Activated CD4-positive, CD25-positive, alpha-beta regulatory T cell treated with anti-CD3 and anti-CD28 coated beads, Interleukin-2, amount 50 U/mL, for 72 hours (primary cell): ENCODE results near the gene EFNA2.
"Not testable (repeated sequence)": the region's sequence is repeated elsewhere in the genome, so short reads cannot be mapped to it uniquely, and the experiment has no call there.

Source experiments
- DNase-seq: peaks from one replicate; pipeline ENCODE4 v3.0.0; 2021

Gene EFNA2

GRCh38 chr19:1322198-1322981 lies 36.7 kb downstream of the EFNA2 start:
- DNase-seq, result no peak

DNA sequence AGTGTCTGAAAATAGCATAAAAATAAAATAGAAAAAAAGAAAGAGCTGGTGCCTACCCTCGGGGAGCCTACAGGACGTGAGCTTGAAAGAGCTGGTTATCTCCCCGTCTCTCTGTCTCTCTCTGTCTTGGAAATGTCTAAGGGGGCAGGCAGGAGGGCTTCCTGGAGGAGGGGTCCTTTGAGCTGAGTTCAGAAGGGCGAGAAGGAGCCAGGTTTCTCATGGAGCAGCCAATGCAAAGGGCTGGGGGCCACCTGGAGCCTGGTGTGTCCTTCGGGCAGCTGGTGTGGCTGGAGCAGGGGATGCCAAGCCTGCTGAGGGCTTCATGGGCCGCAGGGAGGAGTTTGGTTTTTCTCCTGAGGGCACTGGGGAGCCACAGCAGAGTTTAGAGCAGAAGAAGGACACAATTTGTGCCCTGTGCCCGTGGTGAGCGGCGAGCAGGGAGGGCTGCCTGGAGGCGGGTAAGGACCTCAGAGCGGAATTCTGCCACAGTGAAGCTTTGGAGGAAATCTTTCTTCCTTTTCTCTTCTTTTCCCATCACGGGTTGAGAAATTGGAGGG lies 38.7 kb downstream of the EFNA2 start:
- no peak for DNase-seq

GRCh38 chr19:1324806-1325567 lies 39.3 kb downstream of the EFNA2 start:
- no peak for DNase-seq

DNA sequence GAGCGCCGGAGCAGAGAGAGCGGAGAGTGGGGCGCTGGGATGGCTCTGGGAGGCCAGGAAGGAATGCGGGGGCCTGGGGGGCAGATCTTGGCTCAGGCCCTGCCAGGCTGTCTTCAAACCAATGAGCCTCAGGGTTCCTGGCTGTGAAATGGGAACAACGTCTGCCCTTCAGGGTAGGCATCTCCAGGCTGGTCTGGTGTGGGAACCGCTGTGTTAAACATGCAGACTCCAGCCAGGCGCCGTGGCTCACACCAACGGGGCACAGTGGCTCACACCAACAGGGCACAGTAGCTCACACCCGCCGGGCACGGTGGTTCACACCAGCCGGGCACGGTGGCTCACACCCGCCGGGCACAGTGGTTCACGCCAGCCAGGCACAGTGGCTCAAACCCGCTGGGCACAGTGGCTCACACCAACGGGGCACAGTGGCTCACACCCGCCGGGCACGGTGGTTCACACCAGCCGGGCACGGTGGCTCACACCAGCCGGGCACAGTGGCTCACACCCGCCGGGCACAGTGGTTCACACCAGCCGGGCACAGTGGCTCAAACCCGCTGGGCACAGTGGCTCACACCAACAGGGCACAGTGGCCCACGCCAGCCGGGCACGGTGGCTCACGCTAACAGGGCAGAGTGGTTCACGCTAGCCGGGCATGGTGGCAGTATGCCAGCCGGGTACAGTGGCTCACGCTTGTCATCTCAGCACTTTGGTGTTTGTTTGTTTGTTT lies 40.1 kb downstream of the EFNA2 start:
- DNase-seq, result no peak

DNA sequence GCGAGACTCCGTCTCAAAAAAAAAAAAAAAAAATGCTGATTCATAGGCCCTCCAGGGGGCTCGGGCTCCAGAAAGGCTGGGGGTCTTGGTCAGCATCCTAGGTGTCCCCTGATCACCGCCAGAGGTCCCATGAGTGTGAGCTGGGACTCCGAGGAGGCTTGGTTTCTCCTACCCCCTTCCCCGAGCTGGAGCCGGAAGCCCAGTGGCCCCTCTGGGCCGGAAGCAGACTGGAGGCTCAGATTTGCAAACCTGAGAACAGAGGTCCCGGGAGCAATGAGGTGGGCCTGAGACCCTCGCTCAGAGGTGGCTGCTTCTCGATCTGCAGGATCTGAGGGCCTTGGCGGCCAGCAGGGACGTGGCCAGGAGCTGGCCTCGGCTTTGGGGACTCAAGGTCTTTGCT lies 41.5 kb downstream of the EFNA2 start:
- no peak for DNase-seq

- DNase-seq, result not testable (repeated sequence)
Observed at GRCh38 chr19:1332208-1332607, 46.5 kb downstream of the EFNA2 start.

DNA sequence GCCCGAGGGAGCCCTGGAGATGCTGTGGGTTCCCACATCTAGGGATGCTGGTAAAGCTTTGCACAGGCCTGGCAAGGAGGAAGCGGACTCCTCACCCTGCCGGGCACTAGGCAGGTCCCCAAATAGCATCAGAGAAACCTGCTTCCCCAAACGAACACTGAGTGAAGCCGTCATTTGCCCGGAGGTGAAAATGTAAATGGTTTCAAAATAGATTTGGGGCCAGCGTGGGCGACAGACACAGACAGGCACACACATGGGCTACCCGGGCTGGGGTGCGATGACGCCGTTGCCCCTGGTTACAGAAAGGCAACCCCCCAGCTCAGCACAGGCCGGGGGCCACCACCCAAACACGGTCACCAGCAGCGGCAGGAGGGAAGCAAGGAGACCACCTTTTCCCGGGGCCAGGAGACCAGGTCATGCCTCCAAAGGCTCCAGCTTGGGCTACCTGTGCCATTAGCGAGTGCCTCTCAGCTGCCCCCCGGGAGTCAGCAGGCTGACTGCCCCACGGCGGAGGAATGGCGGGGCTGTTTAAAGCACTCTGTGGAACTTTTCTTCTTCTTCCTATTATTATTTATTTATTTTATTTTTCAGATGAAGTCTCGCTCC lies 50.5 kb downstream of the EFNA2 start:
- DNase-seq, result no peak

DNA sequence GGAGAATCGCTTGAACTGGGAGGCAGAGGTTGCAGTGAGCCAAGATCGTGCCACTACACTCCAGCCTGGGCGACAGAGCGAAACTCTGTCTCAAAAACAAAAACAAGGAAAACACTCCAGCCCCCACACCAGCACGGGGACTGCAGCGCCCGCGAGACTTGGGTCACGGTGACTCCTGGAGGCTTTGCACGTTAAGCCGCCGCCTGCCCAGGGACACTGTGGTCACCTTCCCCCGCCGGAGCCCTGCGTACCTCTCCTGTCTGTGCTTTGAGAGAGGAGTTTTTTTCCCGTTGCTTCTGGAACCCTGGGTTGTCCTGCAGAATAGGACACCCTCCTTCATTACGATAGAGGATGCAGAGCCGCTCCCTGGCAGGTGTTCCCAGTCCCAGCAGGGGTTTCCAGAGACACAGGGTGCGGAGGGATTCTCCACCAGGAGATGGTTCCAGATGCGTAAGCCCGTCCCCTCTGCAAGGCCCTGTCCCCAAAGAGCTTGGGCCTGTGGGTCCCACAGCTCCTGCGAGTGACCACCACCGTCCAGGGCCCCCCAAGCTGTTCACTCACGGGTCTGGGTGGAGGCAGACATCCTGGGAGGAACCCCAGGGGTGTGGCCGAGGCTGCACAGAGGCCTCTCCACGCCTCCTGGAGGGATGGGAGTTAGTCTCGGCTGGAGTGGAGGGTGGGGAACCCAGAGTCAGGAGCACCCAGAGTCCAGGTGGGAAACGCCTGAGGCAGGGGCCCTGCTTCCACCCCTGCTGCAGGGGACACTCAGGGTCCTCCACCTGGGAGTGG lies 55.2 kb downstream of the EFNA2 start:
- DNase-seq, result no peak

DNA sequence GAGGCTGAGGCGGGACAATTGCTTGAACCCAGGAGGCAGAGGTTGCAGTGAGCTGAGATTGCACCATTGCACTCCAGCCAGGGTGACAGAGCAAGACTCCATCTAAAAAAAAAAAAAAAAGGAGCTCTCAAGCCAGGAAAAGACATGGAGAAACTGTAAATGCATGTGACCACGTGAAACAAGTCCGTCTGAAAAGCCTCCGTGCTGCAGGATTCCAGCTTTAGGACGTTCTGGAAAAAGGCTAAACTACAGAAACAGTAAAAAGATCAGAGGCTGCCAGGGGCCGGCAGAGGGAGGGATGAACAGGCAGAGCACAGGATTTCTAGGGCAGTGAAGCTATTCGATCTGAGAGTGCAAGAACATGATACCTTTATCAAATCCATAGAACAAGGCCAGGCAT lies 57.4 kb downstream of the EFNA2 start:
- DNase-seq, result no peak

DNA sequence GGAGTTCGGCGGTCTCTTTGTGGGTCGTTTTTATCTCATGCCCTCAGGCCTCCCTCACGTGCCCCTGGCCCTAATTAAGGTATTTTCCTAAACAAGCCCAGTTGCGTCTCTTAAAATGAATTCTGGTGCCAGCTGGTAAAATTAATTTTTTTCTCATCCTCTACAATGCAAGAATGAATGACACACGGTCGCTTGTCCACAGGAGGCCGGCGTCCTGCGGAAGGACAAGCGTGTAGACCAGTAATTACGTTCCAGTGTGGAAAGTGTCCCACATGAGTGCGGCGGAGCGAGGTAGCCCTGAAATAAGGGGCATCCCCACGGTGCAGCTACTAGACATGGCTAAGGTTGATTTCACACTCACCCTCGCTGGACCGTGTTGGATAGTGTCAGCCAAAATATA lies 63.5 kb downstream of the EFNA2 start:
- no peak for DNase-seq

GRCh38 chr19:1350867-1351266 lies 65.2 kb downstream of the EFNA2 start:
- no peak for DNase-seq
